GM12878 (cell line): ENCODE measurements around the gene GNG12.

Source experiments
- SREBF1 ChIP-seq: IDR thresholded peaks from 2 replicates; pipeline ENCODE4 v1.6.1; 2012; ENCODE audit warnings: mild to moderate bottlenecking, low read length
- TAF1 ChIP-seq: IDR thresholded peaks from 2 replicates; pipeline ENCODE4 v1.6.1; 2011; ENCODE audit warnings: mild to moderate bottlenecking, low read depth, low read length, borderline replicate concordance
- ZZZ3 ChIP-seq: IDR thresholded peaks from 2 replicates; pipeline ENCODE4 v1.6.1; 2011; ENCODE audit warnings: low read depth; ENCODE audit not compliant: control insufficient read depth, insufficient read length
- TF ChIP-seq, protein P1 (sequence below): IDR thresholded peaks from 2 replicates; pipeline ENCODE4 v1.6.1; 2012; ENCODE audit warnings: low read depth, low read length, improper control_type of control experiment
- TF ChIP-seq, protein P2 (sequence below): fragments of 450-650 bp; IDR thresholded peaks from 2 replicates; pipeline ENCODE4 v1.6.1; 2016; ENCODE audit warnings: mild to moderate bottlenecking, moderate library complexity, borderline replicate concordance
- TF ChIP-seq, protein P3 (sequence below): IDR thresholded peaks from 2 replicates; pipeline ENCODE4 v1.6.1; 2012; ENCODE audit warnings: mild to moderate bottlenecking, low read depth, low read length

DNA sequence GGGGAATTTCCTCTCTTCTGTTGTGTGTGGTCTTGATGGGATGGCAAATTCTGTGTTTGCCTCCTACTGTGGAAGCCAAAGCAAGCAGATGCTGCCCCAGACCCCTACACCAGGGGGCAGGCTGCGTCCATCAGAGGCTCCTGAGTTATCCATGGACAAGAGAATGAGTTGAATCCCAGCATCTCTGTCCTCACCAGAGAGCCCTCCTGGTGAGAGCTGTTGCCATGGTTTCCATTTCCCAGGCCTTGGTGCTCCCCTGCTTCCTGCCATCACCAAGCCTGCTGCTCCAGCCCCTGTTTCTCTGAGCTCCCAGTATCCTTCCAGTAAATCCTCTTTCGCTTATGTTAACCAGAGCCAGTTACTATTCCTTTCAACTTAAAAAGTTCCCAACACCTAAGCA is 20.4 kb upstream of the GNG12 start:
- TF ChIP-seq SREBF1, result no peak
- no peak for TF ChIP-seq ZZZ3
- no peak for TF ChIP-seq TAF1
- TF ChIP-seq, protein P1, sequence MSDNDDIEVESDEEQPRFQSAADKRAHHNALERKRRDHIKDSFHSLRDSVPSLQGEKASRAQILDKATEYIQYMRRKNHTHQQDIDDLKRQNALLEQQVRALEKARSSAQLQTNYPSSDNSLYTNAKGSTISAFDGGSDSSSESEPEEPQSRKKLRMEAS, result no peak
- TF ChIP-seq, protein P2, sequence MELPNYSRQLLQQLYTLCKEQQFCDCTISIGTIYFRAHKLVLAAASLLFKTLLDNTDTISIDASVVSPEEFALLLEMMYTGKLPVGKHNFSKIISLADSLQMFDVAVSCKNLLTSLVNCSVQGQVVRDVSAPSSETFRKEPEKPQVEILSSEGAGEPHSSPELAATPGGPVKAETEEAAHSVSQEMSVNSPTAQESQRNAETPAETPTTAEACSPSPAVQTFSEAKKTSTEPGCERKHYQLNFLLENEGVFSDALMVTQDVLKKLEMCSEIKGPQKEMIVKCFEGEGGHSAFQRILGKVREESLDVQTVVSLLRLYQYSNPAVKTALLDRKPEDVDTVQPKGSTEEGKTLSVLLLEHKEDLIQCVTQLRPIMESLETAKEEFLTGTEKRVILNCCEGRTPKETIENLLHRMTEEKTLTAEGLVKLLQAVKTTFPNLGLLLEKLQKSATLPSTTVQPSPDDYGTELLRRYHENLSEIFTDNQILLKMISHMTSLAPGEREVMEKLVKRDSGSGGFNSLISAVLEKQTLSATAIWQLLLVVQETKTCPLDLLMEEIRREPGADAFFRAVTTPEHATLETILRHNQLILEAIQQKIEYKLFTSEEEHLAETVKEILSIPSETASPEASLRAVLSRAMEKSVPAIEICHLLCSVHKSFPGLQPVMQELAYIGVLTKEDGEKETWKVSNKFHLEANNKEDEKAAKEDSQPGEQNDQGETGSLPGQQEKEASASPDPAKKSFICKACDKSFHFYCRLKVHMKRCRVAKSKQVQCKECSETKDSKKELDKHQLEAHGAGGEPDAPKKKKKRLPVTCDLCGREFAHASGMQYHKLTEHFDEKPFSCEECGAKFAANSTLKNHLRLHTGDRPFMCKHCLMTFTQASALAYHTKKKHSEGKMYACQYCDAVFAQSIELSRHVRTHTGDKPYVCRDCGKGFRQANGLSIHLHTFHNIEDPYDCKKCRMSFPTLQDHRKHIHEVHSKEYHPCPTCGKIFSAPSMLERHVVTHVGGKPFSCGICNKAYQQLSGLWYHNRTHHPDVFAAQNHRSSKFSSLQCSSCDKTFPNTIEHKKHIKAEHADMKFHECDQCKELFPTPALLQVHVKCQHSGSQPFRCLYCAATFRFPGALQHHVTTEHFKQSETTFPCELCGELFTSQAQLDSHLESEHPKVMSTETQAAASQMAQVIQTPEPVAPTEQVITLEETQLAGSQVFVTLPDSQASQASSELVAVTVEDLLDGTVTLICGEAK, result no peak
- TF ChIP-seq, protein P3, sequence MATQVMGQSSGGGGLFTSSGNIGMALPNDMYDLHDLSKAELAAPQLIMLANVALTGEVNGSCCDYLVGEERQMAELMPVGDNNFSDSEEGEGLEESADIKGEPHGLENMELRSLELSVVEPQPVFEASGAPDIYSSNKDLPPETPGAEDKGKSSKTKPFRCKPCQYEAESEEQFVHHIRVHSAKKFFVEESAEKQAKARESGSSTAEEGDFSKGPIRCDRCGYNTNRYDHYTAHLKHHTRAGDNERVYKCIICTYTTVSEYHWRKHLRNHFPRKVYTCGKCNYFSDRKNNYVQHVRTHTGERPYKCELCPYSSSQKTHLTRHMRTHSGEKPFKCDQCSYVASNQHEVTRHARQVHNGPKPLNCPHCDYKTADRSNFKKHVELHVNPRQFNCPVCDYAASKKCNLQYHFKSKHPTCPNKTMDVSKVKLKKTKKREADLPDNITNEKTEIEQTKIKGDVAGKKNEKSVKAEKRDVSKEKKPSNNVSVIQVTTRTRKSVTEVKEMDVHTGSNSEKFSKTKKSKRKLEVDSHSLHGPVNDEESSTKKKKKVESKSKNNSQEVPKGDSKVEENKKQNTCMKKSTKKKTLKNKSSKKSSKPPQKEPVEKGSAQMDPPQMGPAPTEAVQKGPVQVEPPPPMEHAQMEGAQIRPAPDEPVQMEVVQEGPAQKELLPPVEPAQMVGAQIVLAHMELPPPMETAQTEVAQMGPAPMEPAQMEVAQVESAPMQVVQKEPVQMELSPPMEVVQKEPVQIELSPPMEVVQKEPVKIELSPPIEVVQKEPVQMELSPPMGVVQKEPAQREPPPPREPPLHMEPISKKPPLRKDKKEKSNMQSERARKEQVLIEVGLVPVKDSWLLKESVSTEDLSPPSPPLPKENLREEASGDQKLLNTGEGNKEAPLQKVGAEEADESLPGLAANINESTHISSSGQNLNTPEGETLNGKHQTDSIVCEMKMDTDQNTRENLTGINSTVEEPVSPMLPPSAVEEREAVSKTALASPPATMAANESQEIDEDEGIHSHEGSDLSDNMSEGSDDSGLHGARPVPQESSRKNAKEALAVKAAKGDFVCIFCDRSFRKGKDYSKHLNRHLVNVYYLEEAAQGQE, result no peak
